NCI-H146 (cell line): Measurements from ENCODE around the gene GPR142.
"Not testable (repeated sequence)": the region's sequence is repeated elsewhere in the genome, so short reads cannot be mapped to it uniquely, and the experiment has no call there.

Experiments
- DNase-seq: peaks from one replicate; lab custom pipeline; 2025; lab: John Stamatoyannopoulos, UW

Gene GPR142

DNA sequence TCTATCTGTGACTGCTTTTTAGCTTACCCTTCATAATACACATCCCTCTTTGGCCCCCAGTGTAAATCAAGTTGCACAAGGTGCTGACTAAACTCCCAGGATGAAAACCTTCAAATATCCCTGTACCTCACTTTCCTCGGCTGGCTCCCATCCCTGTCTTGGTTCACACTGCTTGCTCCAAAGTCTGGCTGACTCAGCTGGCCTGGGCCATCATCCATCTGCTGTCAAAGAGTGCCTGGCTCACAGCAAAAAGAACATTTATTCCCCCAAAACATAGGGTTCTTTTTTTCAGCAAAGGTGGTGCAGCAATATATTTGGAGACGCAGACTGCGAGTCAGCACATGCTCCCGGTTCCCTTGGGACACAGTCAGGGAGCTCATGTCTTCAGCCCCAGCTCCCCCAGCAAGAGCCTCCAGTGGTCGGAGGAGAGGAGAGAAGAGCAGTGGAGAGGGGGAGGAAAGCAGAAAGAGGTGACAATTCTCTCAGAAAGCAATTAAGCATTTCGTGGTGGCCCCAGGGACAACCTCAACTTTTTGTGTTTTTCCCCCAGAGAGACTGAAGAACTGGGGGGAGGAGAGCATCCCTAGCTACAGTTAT lies 26.1 kb downstream of the GPR142 start:
- no peak for DNase-seq

DNA sequence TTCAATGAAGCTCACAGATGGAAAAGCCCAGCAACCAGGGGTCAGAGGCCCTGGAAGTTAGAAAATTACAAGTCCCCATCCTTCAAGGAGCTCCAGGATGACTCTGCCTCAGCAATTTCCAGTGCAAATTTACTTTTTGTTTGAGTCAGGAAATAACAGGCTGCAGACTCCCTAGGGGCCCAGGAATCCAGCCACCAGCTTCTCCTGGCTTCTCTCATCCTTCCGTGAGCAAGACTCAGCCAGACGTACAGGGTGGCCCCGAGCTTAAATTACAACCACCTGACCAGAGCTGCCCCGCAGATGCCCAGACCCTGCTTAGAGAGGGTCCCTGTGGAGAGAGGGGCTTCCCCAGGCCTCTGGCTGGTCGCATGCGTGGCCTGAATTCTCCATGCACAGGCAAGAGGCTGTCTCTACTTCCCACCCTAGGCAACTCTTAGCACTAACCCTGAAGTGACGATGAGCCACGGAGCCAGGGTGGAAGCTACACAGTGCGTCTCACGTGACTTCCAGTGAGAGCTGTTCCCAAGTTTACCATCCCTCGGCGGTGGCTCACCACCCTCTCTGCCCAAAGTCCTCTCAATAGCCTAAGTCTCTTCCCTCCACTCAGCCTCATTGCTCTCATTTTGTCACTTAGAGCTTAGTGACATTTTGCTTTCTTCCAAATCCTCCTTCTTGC lies 27.1 kb downstream of the GPR142 start:
- DNase-seq: no peak

DNA sequence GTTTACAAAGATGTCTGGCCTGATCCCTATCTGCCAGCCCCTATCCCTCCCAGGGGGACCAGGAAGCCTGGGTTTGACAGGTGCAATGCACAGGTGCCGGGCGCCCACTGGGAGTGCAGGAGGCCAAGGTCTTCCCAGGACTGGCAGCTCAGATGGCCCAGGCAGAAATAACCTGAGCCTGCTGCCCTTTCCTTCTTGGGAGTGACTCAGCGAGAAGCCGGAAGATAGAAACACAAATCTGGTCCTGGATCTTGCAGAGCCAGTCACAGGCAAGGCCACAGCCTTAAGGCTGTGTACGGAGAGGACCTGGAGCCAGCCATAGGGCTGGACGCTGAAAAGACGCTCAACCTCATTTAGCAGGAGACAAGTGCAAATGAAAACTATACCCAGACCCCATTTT lies 27.7 kb downstream of the GPR142 start:
- no peak for DNase-seq

DNA sequence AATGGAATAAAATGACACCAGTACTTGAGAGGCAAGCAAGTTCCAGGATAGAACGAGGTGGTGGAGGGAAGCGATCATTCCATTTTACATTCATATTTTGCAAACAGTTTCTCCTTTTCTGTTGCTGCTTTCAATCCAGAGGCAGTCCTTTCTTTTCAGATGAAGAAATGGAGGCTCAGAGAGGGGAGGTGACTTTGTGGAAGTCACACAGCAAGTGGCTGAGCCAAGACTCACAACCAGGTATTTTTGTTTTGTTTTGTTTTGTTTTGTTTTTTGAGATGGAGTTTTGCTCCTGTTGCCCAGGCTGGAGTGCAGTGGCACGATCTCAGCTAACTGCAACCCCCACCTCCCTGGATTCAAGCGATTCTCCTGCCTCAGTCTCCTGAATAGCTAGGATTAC lies 29.3 kb downstream of the GPR142 start:
- DNase-seq: no peak

DNA sequence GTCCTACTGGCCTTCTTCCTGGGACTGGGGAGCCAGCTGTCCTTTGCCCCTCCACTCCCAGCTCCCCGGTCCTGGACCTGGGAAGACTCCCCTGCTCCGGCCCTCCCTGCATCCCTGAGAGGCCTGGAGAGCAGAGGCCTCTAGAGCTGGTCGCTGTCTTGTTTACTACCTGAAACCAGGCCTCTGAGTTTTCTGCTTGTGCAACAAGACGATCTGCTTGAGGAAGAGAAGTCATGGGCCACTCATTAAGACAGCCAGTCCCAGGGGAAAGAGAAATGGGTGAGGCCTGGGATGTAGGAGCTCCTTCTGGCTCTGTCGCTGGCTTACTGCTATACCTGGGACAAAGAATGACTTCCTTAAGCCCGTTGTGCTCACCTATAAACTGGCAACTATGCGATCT lies 34.7 kb downstream of the GPR142 start:
- no peak for DNase-seq

DNA sequence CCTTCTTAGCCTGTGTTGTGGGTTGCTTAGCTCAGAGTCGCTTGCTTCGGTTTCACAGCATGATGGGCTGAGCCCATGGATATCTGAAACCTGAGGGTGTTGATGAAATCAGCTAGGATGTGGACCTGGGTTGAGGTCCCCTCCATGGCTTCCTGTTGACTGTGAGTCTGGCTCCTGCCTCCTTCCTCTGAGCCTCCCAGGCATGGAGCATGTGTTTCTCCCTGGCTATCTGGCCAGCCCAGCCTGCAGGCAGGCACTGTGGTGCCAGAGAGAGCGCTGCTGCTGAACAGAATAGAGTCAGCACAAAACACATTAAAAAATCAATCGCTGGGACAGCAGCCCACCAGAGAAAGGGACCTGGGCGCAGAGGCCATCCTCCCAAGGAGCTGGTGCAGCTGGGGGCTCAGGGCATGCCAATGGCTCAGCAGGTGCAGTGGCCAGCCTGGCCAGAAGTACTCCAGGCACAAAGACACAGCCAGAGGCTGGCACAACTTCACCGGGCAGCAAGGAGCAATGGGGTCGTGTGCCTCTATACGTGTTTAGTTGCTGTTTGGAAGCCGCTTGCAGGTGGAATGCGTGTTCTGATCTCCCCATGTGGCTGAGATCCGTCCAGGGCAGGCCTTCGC lies 36.3 kb downstream of the GPR142 start:
- DNase-seq: no peak

DNA sequence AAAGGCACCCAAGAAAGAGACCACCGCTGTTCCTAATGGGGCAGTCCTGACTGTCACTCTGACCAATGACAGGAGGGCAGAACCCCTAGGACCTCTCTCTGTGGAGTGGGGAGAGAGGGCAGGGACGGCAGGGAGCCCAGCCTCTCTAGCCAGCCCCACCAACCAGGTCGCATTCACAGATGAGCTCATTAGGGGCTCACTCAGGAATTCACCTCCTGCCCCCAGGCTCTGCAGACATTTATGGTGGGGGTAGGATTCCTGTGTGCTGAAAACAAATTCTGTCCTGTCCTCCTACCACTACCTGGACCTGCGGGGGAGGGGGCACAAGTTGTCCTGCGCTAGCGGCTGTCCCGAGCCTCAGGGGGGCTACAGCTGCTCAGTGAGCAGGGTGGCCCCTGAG lies 36.9 kb downstream of the GPR142 start:
- DNase-seq: no peak

DNA sequence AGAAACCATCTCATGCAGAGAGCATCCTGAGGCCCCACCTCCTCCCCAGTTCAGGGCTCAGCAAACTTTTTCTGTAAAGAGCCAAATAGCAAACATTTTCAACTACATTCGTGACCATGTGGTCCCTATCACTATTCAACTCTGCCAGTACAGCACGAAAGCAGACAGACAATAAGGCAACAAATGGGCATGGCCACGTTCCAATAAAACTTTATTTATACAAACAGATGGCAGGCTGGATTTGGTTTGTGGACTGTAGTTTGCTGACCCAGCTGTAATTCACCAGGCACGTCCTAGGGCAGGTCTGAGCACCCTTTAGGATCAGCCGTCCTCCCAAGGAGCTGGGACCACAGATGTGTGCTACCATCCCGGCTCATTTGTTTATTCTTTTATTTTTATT lies 37.5 kb downstream of the GPR142 start:
- DNase-seq: no peak

DNA sequence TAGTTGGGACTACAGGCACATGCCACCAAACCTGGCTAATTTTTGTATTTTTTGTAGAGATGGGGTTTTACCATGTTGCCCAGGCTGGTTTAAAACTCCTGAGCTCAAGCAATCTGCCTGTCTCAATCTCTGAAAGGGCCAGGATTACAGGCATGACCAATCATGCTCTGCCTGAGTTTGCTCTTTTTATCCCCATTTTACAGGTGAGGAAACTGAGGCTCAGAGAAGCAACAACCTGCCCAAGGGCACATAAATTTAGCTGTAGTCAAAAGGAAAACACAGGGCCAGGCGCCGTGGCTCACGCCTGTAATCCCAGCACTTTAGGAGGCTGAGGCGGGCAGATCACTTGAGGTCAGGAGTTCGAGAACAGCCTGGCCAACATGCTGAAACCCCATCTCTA lies 38.0 kb downstream of the GPR142 start:
- not testable (repeated sequence) for DNase-seq

DNA sequence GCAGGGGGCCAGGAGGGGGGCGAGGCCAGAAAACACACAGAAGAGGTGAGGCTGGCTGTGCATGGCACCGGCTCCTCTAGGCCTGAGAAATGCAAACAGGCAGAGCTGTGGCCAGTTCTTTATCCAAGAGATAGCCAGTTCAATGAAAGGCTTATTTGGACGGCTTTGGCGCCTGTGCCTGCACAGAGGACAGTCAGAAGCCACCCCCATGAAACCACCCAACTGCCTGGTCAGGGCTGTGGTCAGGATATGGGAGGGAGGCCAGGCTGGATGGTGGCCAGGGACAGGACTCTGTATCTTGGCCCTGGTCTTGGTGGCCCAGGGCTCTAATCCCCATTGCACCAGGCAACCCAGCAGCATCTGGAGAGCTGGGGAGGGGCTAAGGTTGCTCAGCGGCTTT lies 40.1 kb downstream of the GPR142 start:
- no peak for DNase-seq

DNA sequence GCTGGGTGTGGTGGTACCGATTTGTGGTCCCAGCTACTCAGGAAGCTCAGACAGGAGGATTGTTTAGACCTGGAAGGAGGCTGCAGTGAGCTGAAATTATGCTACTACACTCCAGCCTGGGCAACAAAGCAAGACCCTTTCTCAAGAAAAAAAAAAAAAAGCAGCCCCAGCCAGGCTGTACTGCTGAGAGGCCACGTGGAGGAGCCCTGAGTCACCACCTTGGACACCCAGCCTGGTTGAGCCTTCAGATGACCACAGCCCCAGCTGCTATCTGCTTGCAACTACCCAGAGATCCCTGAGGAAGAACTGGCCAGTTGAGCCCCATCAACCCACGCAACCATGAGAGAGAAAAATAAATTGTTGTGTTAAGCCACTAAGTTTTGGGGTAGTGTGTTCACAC lies 41.0 kb downstream of the GPR142 start:
- no peak for DNase-seq

DNA sequence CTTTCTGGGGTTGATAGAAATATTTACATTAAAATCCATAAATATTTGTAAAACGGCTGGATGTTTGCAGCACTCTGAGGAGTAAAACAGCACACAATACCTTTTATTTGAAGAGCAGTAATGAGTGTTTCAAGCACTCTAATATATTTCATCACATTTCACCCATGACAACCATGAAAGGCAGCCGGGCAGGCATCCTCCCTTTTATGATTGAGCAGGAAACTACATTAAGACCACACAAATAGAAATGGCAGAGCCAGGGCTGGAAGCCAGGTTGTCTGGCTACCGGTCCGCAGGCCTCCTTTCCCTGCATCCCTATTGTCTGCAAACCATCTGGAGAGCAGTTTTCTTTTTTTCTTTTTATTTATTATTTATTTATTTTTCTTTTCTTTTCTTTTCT lies 41.5 kb downstream of the GPR142 start:
- DNase-seq: no peak

DNA sequence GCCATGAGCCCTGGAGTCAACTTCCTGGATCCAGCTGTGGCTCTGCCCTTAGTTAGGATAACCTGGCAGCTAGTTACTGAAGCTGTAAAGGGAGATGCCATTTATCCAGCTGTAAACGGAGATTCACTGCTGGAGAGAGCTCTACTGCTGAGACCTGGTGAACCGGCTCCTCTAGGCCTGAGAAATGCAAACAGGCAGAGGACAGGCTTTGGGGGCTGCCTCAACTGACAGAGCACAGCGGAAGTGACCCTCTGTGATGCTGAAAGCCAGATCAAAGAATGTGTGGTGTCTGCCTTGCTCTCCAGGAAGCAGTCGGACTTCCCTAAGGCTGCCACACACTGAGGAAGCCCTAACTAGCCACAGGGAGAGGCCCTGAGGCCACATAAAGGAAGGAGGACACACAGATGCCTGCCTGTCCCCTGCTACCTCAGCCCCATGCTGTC lies 42.7 kb downstream of the GPR142 start:
- no peak for DNase-seq

DNA sequence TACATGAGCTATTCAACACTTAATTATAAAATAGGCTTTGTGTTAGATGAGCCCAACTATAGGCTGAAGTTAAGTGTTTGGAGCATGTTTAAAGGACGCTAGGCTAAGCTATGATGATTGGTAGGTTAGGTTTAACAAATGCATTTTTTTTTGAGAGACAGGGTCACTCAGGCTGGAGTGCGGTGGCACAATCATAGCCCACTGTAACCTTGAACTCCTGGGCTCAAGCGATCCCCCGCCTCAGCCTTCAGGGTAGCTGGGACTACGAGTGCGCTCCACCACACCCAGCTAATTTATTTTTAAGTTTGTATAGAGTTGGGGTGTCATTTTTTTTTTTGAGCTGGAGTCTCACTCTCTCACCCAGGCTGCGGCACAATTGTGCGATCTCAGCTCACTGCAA lies 45.3 kb downstream of the GPR142 start:
- no peak for DNase-seq

DNA sequence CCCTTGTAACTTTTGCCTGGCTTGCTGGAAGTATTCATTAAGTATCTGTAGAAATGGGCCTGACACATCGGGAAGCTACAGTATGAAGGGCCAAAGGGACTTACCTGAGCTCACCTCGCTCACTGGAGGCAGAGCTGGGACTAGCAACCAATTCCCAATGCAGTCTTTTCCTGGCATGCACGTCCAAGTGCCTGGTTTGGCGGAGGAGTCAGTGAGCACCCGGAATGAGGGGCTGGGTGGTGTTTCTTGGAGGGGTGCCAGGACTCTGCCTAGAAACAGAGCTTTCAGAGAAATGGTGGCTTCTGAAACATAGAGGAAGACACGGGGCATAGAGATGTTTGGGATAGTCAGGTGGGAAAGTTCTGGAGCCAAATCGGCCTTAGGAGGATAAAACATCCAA lies 46.2 kb downstream of the GPR142 start:
- no peak for DNase-seq

DNA sequence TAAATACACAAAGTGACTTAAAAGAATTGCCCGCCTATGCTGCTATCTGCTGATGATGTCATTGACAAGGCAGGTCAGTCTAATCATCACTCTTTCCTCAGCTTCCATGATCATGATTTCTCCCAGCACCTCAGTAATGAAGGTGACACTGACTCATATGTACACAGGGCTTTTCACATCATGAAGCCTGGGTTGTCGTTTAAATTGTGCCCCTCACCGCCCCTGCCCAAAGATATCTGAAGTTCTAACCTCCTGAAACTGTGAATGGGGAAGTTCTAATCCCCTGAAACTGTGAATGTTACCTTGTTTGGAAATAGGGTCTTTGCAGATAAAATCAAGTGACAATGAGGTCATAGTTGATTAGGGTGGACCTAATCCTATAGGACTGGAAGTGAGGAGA lies 47.2 kb downstream of the GPR142 start:
- no peak for DNase-seq

DNA sequence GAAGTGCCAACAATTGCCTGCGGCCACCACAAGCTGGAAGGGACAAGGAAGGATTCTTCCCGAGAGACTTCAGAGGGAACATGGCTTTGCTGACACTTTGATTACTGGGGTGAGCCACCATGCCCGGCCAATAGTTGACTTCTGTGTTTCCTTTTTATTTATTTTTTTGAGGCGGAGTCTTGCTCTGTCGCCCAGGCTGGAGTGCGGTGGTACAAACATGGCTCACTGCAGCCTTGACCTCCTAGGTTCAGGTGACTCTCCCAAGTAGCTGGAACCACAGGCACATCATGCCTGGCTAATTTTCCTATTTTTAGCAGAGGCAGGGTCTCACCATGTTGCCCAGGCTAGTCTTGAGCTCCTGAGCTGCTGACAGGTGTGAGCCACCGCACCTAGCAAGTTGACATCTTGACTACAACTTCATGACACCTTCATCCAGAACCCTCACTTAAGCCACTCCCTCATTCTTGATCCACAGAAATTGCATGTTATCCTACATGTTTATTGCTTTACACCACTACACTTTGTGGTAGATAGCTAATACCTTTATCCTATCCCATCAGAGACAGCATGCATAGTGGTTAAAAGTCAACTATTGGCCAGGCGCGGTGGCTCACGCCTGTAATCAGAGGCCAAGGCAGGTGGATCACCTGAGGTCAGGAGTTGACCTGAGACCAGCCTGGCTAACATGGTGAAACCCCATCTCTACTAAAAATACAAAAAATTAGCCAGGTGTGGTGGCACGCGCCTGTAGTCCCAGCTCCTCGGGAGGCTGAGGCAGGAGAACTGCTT lies 48.5 kb downstream of the GPR142 start:
- no peak for DNase-seq

DNA sequence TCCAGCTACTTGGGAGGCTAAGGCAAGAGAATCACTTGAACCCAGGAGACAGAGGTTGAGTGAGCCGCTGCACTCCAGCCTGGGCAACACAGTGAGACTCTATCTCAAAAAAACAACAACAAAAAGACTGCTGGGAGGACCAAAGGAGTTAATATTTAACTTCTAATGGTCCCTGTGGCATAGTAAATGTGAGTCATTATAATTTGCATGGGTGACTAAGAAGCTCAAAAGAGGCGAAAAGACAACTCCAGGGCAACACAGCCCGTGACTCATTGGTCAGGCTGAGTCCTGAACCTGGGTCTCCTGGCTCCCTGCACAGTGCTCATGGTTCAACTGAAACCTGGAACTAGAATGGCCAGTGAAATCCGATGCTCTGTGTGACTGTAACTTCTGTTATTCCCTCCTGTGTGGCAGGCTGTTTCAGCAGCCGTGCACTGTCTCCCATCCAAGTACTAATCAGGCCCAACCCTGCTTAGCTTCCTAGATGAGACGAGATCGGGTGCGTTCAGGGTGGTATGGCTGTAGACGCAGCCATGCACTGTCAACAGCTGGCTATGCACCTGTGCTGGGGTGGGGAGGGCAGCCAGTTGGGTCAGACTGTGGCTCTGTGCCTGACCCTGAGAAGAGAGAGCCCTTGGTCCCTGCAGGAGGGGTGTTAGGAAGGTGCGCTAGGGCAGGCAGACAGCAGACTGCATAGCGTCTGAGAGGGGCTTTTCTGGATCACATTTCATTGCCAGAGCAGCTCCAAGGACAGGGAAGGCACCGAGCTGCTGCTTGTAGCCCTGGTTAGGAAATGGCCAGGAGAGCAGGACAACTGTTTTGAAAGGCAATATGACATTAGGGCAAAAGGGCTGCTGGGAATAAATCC lies 50.1 kb downstream of the GPR142 start:
- no peak for DNase-seq

DNA sequence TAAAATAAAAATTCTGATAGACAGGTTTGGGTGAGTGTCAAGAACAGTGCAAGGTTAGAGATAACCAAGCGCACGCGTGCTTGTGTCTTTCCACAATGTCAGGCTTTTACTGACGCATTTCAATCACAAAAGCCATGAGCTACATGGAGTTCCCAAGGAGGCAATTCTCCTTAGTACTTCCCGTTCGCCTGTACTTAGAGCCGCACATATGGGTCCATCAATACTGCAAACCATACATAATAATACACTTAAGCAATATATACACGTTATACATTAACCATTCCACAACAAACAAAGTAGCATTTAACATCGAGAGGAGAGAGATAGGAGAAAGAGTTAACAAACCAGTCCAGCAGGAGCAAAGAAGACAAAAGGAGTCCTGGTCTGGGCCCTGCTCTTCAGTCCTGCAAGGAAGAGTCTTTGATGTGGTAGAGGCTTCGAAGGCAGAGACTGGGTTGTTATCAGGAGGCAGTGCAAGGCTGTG lies 52.7 kb downstream of the GPR142 start:
- DNase-seq: no peak
